Measurements from ENCODE around the gene CASP2.

DNA sequence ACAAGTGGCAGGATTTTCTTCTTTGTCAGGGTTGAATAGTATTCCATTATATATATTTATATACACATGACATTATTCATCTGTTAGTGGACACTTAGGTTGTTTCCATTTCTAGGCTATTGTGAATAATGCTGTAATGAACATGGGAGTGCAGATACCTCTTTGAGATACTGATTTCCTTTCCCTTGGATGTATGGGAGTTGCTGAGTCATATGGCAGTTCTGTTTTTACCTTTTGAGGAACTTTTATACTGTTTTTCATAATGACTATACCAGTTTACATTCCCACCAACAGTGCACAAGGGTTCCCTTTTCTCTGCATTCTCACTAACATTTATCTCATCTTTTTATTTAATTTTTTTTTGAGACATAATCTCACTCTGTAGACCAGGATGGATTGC lies 26.0 kb downstream of the CASP2 start:
- TF ChIP-seq POLR2A (IDR thresholded peaks at IDR 0.05) (no peak), POLR2AphosphoS5 (IDR thresholded peaks at IDR 0.05) (no peak)
- TF ChIP-seq, protein P1, sequence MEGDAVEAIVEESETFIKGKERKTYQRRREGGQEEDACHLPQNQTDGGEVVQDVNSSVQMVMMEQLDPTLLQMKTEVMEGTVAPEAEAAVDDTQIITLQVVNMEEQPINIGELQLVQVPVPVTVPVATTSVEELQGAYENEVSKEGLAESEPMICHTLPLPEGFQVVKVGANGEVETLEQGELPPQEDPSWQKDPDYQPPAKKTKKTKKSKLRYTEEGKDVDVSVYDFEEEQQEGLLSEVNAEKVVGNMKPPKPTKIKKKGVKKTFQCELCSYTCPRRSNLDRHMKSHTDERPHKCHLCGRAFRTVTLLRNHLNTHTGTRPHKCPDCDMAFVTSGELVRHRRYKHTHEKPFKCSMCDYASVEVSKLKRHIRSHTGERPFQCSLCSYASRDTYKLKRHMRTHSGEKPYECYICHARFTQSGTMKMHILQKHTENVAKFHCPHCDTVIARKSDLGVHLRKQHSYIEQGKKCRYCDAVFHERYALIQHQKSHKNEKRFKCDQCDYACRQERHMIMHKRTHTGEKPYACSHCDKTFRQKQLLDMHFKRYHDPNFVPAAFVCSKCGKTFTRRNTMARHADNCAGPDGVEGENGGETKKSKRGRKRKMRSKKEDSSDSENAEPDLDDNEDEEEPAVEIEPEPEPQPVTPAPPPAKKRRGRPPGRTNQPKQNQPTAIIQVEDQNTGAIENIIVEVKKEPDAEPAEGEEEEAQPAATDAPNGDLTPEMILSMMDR (IDR thresholded peaks at IDR 0.05): no peak

Data from breast epithelium (tissue), 3 donors.